Measurements from ENCODE around the gene CAMK2D.

- TF ChIP-seq CTCF (IDR thresholded peaks at IDR 0.05) (no peak), POLR2A (IDR thresholded peaks at IDR 0.05) (no peak)
These were observed 172.5 kb downstream of the CAMK2D start for GRCh38 chr4:113588895-113589668.
